SK-N-SH (cell line): ENCODE results near the gene STATH.
"Not testable (repeated sequence)": the region's sequence is repeated elsewhere in the genome, so short reads cannot be mapped to it uniquely, and the experiment has no call there.

Source experiments
- EZH2phosphoT487 ChIP-seq: fragments of 200-600 bp; sonication (generic); IDR thresholded peaks from 2 replicates; pipeline ENCODE4 v1.6.1; 2017; ENCODE audit warnings: low read depth, mixed run types, mild to moderate bottlenecking, antibody characterized with exemption, moderate library complexity, borderline replicate concordance
- FOXM1 ChIP-seq: IDR thresholded peaks from 2 replicates; pipeline ENCODE4 v1.4.0; 2012; ENCODE audit warnings: low read depth, mild to moderate bottlenecking
- GABPA ChIP-seq: IDR thresholded peaks from 2 replicates; pipeline ENCODE4 v1.4.0; 2012; ENCODE audit warnings: low read depth, mild to moderate bottlenecking
- NFIC ChIP-seq: IDR thresholded peaks from 2 replicates; pipeline ENCODE4 v1.4.0; 2012; ENCODE audit warnings: borderline replicate concordance
- POLR2AphosphoS5 ChIP-seq: IDR thresholded peaks from 2 replicates; pipeline ENCODE4 v1.6.1; 2012; ENCODE audit warnings: low read depth, low read length
- RAD21 ChIP-seq: IDR thresholded peaks from 2 replicates; pipeline ENCODE4 v1.6.1; 2012; ENCODE audit warnings: mild to moderate bottlenecking, low read length
- RFX5 ChIP-seq: IDR thresholded peaks from 2 replicates; pipeline ENCODE4 v1.6.1; 2012; ENCODE audit warnings: mild to moderate bottlenecking, improper control_type of control experiment, low read length
- SMC3 ChIP-seq: IDR thresholded peaks from 2 replicates; pipeline ENCODE4 v1.6.1; 2012; ENCODE audit warnings: low read depth, low read length, improper control_type of control experiment
- TF ChIP-seq, protein P1 (sequence below): fragments of 200-600 bp; sonication (generic); IDR thresholded peaks from 2 replicates; pipeline ENCODE4 v1.6.1; 2017; ENCODE audit warnings: antibody characterized with exemption, mild to moderate bottlenecking, moderate library complexity
- TF ChIP-seq, protein P2 (sequence below): IDR thresholded peaks from 2 replicates; pipeline ENCODE4 v1.4.0; 2012; ENCODE audit warnings: low read depth

DNA sequence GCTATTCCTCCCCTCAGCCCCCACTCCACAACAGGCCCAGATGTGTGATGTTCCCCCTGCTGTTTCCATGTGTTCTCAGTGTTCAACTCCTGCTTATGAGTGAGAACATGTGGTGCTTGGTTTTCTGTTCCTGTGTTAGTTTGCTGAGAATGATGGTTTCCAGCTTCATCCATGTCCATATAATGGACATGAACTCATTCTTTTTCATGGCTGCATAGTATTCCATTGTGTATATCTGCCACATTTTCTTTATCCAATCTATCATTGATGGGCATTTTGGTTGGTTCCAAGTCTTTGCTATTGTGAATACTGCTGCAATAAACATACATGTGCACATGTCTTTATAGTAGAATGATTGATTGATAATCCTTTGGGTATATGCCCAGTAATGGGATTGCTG is 44.2 kb downstream of the STATH start:
- TF ChIP-seq, protein P1, sequence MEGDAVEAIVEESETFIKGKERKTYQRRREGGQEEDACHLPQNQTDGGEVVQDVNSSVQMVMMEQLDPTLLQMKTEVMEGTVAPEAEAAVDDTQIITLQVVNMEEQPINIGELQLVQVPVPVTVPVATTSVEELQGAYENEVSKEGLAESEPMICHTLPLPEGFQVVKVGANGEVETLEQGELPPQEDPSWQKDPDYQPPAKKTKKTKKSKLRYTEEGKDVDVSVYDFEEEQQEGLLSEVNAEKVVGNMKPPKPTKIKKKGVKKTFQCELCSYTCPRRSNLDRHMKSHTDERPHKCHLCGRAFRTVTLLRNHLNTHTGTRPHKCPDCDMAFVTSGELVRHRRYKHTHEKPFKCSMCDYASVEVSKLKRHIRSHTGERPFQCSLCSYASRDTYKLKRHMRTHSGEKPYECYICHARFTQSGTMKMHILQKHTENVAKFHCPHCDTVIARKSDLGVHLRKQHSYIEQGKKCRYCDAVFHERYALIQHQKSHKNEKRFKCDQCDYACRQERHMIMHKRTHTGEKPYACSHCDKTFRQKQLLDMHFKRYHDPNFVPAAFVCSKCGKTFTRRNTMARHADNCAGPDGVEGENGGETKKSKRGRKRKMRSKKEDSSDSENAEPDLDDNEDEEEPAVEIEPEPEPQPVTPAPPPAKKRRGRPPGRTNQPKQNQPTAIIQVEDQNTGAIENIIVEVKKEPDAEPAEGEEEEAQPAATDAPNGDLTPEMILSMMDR, result not testable (repeated sequence)
- TF ChIP-seq POLR2AphosphoS5, GABPA, FOXM1, RAD21, RFX5, NFIC, EZH2phosphoT487, SMC3: not testable (repeated sequence)
- TF ChIP-seq, protein P2, sequence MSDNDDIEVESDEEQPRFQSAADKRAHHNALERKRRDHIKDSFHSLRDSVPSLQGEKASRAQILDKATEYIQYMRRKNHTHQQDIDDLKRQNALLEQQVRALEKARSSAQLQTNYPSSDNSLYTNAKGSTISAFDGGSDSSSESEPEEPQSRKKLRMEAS, result not testable (repeated sequence)
